Measurements from ENCODE around the gene ZNF593OS. TPM values are rescaled to one million over a fixed set of nuclear protein-coding genes. Genes with fewer than 3 reads are reported as not detected.

ZNF593OS gene
- total RNA-seq, 4 donors from 2014 or later: 0.66 TPM; not detected in 2

- Histone ChIP-seq H3K4me1 (peaks cover 0 to 12% of the 10 kb centered on the region in 2 donors), H3K27ac (no peak overlapping the region), H3K9me3 (no peaks in the 10 kb centered on the region), H3K4me3 (no peak overlapping the region), H3K36me3 (no peaks in the 10 kb centered on the region), H3K27me3 (no peaks in the 10 kb centered on the region)
- no peak for TF ChIP-seq POLR2A (IDR thresholded peaks at IDR 0.05)
- TF ChIP-seq, protein P1, sequence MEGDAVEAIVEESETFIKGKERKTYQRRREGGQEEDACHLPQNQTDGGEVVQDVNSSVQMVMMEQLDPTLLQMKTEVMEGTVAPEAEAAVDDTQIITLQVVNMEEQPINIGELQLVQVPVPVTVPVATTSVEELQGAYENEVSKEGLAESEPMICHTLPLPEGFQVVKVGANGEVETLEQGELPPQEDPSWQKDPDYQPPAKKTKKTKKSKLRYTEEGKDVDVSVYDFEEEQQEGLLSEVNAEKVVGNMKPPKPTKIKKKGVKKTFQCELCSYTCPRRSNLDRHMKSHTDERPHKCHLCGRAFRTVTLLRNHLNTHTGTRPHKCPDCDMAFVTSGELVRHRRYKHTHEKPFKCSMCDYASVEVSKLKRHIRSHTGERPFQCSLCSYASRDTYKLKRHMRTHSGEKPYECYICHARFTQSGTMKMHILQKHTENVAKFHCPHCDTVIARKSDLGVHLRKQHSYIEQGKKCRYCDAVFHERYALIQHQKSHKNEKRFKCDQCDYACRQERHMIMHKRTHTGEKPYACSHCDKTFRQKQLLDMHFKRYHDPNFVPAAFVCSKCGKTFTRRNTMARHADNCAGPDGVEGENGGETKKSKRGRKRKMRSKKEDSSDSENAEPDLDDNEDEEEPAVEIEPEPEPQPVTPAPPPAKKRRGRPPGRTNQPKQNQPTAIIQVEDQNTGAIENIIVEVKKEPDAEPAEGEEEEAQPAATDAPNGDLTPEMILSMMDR (IDR thresholded peaks at IDR 0.05 in 4 of 5, conservative IDR thresholded peaks at IDR 0.05 in 1 of 5): no peak
- intact Hi-C loops (cut with DNase I; ENCODE audit: low total_unique reads): loop anchor here (1.0 kb wide), 2 partner anchors 41 to 110 kb away; no protein-coding TSS in a partner anchor
- DNase-seq (no peak), ATAC-seq (no peak)
- in situ Hi-C loops (cut with MboI; ENCODE audit: low sequenced_read_pairs in 4 of 4): loop anchor here (5.0 to 25.0 kb wide), 4 partner anchors 39 to 259 kb away; partner anchors contain the start of gene PAQR7 (in 1 of the 4)
Observed at GRCh38 chr1:26145960-26146294, 25.7 kb downstream of the ZNF593OS start.

DNA sequence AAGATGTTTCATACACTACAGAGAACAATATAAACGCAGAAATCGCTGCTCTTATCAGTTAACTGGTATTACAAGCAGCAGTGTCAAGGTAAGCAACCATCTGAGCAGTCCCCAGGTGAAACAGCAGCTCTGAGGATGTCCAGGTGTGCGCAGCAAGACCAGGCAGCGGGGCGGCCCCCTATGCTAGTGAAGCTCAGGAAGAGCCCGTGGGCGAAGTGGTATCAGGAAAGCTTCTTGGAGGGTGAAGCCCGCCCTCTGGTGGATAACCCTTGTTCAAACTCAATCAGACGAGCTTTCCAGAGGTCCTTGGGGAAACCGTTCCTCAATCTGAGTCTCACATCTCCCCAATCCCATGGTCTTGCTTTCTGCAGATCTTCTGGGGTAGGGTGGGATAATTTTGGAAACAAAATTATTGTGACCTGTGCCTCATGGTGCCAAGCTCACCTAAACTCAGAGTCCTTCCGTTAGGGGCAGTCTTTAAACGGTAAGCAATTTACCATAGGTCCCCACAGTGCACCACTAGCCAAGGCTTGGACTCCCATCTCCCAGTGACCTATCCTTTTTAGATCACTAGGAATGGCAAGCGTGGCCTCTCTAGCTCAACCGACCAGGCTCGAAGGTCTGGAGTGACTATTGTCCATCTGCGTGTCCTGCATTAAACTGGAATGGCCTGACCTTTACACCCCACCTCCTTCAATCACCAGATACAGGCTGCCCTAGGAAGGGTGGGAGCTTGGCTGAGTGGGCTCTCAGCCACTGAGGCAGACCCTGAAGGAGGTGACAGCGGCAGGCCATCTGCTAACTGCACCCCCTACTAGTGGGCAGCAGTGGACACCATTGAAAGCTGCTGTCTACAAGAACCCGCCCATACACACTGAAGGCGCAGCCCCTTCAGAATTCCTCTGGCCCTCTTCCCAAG is 26.3 kb downstream of the ZNF593OS start:
- intact Hi-C loops (cut with DNase I; ENCODE audit: low total_unique reads) (loop anchor here (1.0 kb wide), 2 partner anchors 40 to 109 kb away; no protein-coding TSS in a partner anchor), in situ Hi-C loops (cut with MboI; ENCODE audit: low sequenced_read_pairs in 4 of 4) (loop anchor here (5.0 to 25.0 kb wide), 4 partner anchors 38 to 258 kb away; partner anchors contain the start of gene PAQR7 (in 1 of the 4))
- no peaks in the 10 kb centered on the region for H3K36me3 ChIP-seq
- H3K27ac ChIP-seq: peak overlapping the region in 2 of 4 donors; percentile 37 to 38
- no peaks in the 10 kb centered on the region for H3K27me3 ChIP-seq
- TF ChIP-seq POLR2A (IDR thresholded peaks at IDR 0.05): no peak
- TF ChIP-seq, protein P1 (IDR thresholded peaks at IDR 0.05 in 4 of 5, conservative IDR thresholded peaks at IDR 0.05 in 1 of 5): peak; percentile 54 to 93 (median 85)
- no peak overlapping the region for H3K4me3 ChIP-seq
- peaks cover 0 to 9% of the 10 kb centered on the region in 2 donors for H3K4me1 ChIP-seq
- H3K9me3 ChIP-seq: no peaks in the 10 kb centered on the region
- ATAC-seq (peak; percentile 99 to 100), DNase-seq (peak; percentile 64 to 78)

- TF ChIP-seq, protein P1 (IDR thresholded peaks at IDR 0.05 in 4 of 5, conservative IDR thresholded peaks at IDR 0.05 in 1 of 5): no peak
- TF ChIP-seq POLR2A (IDR thresholded peaks at IDR 0.05): no peak
- DNase-seq: no peak
- Histone ChIP-seq H3K27me3 (no peaks in the 10 kb centered on the region), H3K27ac (no peak overlapping the region), H3K36me3 (no peaks in the 10 kb centered on the region), H3K4me3 (no peak overlapping the region), H3K9me3 (no peaks in the 10 kb centered on the region), H3K4me1 (peaks cover 0 to 9% of the 10 kb centered on the region in 2 donors)
- intact Hi-C loops (cut with DNase I; ENCODE audit: low total_unique reads): no loop called here
- in situ Hi-C loops (cut with MboI; ENCODE audit: low sequenced_read_pairs in 4 of 4): loop anchor here in 1 of 4 donors (10.0 to 25.0 kb wide), 2 partner anchors 107 to 255 kb away; partner anchors contain the start of gene PAQR7
- ATAC-seq: no peak
Observed at GRCh38 chr1:26142159-26142558, 29.5 kb downstream of the ZNF593OS start.

- Histone ChIP-seq H3K36me3 (no peaks in the 10 kb centered on the region), H3K27ac (no peak overlapping the region), H3K4me3 (no peak overlapping the region), H3K4me1 (no peaks in the 10 kb centered on the region), H3K9me3 (no peaks in the 10 kb centered on the region), H3K27me3 (no peaks in the 10 kb centered on the region)
- no peak for DNase-seq
- ATAC-seq: no peak
- no peak for TF ChIP-seq POLR2A (IDR thresholded peaks at IDR 0.05)
- TF ChIP-seq, protein P1 (IDR thresholded peaks at IDR 0.05 in 4 of 5, conservative IDR thresholded peaks at IDR 0.05 in 1 of 5): no peak
- intact Hi-C loops (cut with DNase I; ENCODE audit: low total_unique reads) (no loop called here), in situ Hi-C loops (cut with MboI; ENCODE audit: low sequenced_read_pairs in 4 of 4) (loop anchor here in 1 of 4 donors (25.0 kb wide), 1 partner anchor 252 kb away; the partner anchor contains the start of gene PAQR7)
Observed at GRCh38 chr1:26138974-26139558, 32.6 kb downstream of the ZNF593OS start.
